GM23338 (cell line): ENCODE data around the gene FAM174C.

Experiments
- EZH2 ChIP-seq: fragments of 200-600 bp; sonication (generic); IDR thresholded peaks from one replicate; pipeline ENCODE4 v1.8.0; 2017; ENCODE audit warnings: antibody characterized with exemption, mild to moderate bottlenecking, low read depth; ENCODE audit not compliant: unreplicated experiment
- EZH2phosphoT487 ChIP-seq: fragments of 200-600 bp; sonication (generic); IDR thresholded peaks from one replicate; pipeline ENCODE4 v1.8.1; 2018; ENCODE audit warnings: antibody characterized with exemption; ENCODE audit not compliant: unreplicated experiment
- JUNB ChIP-seq: IDR thresholded peaks from one replicate; pipeline ENCODE4 v1.6.1; 2016; ENCODE audit warnings: antibody characterized with exemption; ENCODE audit not compliant: unreplicated experiment
- POLR2AphosphoS5 ChIP-seq: IDR thresholded peaks from 2 replicates; pipeline ENCODE4 v1.6.1; 2016; ENCODE audit warnings: antibody characterized with exemption, low read depth
- REST ChIP-seq: IDR thresholded peaks from one replicate; pipeline ENCODE4 v1.6.1; 2018; ENCODE audit warnings: antibody characterized with exemption; ENCODE audit not compliant: unreplicated experiment
- TF ChIP-seq, protein P1 (sequence below), 2 experiments: fragments of 200-600 bp in 1 of 2; sonication (generic) in 1 of 2; conservative IDR thresholded peaks; 2 replicates each; pipeline versions ENCODE4 v1.5.1 to v1.6.1; 2016 to 2017; ENCODE audit warnings: antibody characterized with exemption in 2 of 2, low read depth in 2 of 2, mild to moderate bottlenecking in 2 of 2, moderate library complexity in 1 of 2

- TF ChIP-seq, protein P1, sequence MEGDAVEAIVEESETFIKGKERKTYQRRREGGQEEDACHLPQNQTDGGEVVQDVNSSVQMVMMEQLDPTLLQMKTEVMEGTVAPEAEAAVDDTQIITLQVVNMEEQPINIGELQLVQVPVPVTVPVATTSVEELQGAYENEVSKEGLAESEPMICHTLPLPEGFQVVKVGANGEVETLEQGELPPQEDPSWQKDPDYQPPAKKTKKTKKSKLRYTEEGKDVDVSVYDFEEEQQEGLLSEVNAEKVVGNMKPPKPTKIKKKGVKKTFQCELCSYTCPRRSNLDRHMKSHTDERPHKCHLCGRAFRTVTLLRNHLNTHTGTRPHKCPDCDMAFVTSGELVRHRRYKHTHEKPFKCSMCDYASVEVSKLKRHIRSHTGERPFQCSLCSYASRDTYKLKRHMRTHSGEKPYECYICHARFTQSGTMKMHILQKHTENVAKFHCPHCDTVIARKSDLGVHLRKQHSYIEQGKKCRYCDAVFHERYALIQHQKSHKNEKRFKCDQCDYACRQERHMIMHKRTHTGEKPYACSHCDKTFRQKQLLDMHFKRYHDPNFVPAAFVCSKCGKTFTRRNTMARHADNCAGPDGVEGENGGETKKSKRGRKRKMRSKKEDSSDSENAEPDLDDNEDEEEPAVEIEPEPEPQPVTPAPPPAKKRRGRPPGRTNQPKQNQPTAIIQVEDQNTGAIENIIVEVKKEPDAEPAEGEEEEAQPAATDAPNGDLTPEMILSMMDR (conservative IDR thresholded peaks at IDR 0.05; ENCODE audit: low read depth in 2 of 2) = no peak
- TF ChIP-seq EZH2phosphoT487 = no peak
- no peak for TF ChIP-seq EZH2
- TF ChIP-seq POLR2AphosphoS5 = no peak
- TF ChIP-seq REST = no peak
- TF ChIP-seq JUNB = no peak
Observed at GRCh38 chr19:1226522-1227303, 48.6 kb upstream of the FAM174C start.
